ENCODE data around the gene COPA. TPM values are rescaled to one million over a fixed set of nuclear protein-coding genes. Genes with fewer than 3 reads are reported as not detected.
A peak's percentile ranks its signal among the peaks of the same experiment; 100 is the strongest.

The COPA gene
- total RNA-seq, 1 experiment from 2014 or later = 155 TPM

- no peaks in the 10 kb centered on the region for H3K9me3 ChIP-seq
- no peaks in the 10 kb centered on the region for H3K9me3 Mint-ChIP-seq (ENCODE audit: unreplicated experiment)
- H3K4me1 ChIP-seq = peaks cover 5% of the 10 kb centered on the region; the same call in 1 of the 2 replicates
- peaks cover 10% of the 10 kb centered on the region for H3K4me1 Mint-ChIP-seq (ENCODE audit: low read depth, unreplicated experiment)
- no peak overlapping the region for H3K27ac Mint-ChIP-seq (ENCODE audit: unreplicated experiment)
- DNase-seq = no peak
- no TSS peak for BruUV-seq (replicated peaks)
- no peaks in the 10 kb centered on the region for H3K27me3 Mint-ChIP-seq (ENCODE audit: insufficient read depth, unreplicated experiment)
- ChIA-PET CTCF (interaction anchor here (0.7 kb wide), 1 partner anchor 17 kb away, joined by 4 read pairs; no protein-coding TSS in a partner anchor), POLR2A (no interaction called here)
- no peaks in the 10 kb centered on the region for H3K27me3 ChIP-seq (replicated peaks; ENCODE audit: control insufficient read depth, insufficient read depth, low read length)
- no peak overlapping the region for H3K4me3 ChIP-seq (ENCODE audit: low read depth, low read length)
- no peak overlapping the region for H3K4me3 Mint-ChIP-seq (ENCODE audit: unreplicated experiment)
- H3K36me3 Mint-ChIP-seq (ENCODE audit: insufficient read depth, unreplicated experiment) = peaks cover 37% of the 10 kb centered on the region
- TF ChIP-seq CTCF (IDR thresholded peaks at IDR 0.05; ENCODE audit: insufficient read depth in 1 of 2, low read depth in 1 of 2, low read length in 1 of 2, severe bottlenecking in 1 of 2, unreplicated experiment in 1 of 2) = no peak
- intact Hi-C loops (cut with micrococcal nuclease; ENCODE audit: unreplicated experiment) = no loop called here
- no peaks in the 10 kb centered on the region for H3K36me3 ChIP-seq (ENCODE audit: control insufficient read depth, insufficient read depth, low read length)
These were observed 17.2 kb upstream of the COPA start for GRCh38 chr1:160360227-160360695.

DNA sequence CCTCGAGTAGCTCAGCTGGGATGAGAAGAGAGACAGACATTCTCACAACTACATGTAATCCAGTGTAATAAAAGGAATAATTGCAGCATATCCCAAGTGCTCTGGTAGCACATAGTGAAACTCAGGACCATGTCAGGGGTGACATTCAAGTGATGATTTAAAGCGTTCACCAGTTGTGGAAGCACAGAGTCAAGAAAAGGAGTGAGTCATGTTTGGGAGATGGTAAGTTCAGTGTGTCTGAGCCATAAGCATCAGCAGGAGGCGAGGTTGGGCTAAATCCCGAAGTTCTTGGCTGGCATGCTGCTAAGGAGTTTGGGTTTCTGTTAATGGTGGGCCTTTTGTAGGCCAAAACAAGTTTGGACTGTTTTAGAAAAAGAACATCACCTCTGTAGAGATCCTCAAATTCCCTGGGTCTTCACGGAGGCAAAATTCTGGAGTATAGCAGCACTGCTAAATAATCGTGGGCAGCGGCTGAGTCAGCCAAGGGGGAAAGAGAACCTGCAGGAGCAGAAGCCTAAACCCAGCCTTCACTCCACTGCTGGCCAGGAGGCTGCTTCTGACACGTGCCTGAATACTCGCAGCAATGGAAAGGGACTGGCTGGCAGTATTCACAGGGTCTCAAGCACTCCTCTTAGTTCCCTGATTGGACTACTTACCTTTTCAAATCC lies 16.6 kb upstream of the COPA start:
- H3K9me3 Mint-ChIP-seq (ENCODE audit: unreplicated experiment) = no peaks in the 10 kb centered on the region
- peaks cover 10% of the 10 kb centered on the region for H3K4me1 Mint-ChIP-seq (ENCODE audit: low read depth, unreplicated experiment)
- intact Hi-C loops (cut with micrococcal nuclease; ENCODE audit: unreplicated experiment) = no loop called here
- H3K27me3 Mint-ChIP-seq (ENCODE audit: insufficient read depth, unreplicated experiment) = no peaks in the 10 kb centered on the region
- ChIA-PET POLR2A (no interaction called here), CTCF (interaction anchor here (0.6 to 0.7 kb wide), 2 partner anchors 17 to 18 kb away, joined by 3 to 4 read pairs; no protein-coding TSS in a partner anchor)
- H3K4me3 Mint-ChIP-seq (ENCODE audit: unreplicated experiment) = no peak overlapping the region
- no peak overlapping the region for H3K4me3 ChIP-seq (ENCODE audit: low read depth, low read length)
- H3K36me3 Mint-ChIP-seq (ENCODE audit: insufficient read depth, unreplicated experiment) = peaks cover 37% of the 10 kb centered on the region
- BruUV-seq (replicated peaks) = no TSS peak
- peaks cover 5% of the 10 kb centered on the region; the same call in 1 of the 2 replicates for H3K4me1 ChIP-seq
- no peaks in the 10 kb centered on the region for H3K9me3 ChIP-seq
- H3K27me3 ChIP-seq (replicated peaks; ENCODE audit: control insufficient read depth, insufficient read depth, low read length) = no peaks in the 10 kb centered on the region
- no peak for DNase-seq
- H3K36me3 ChIP-seq (ENCODE audit: control insufficient read depth, insufficient read depth, low read length) = 0 out of 2 replicates have a peak, but pooled peaks cover 2% of the 10 kb centered on the region
- TF ChIP-seq CTCF (IDR thresholded peaks at IDR 0.05; ENCODE audit: insufficient read depth in 1 of 2, low read depth in 1 of 2, low read length in 1 of 2, severe bottlenecking in 1 of 2, unreplicated experiment in 1 of 2) = no peak
- H3K27ac Mint-ChIP-seq (ENCODE audit: unreplicated experiment) = no peak overlapping the region

DNA sequence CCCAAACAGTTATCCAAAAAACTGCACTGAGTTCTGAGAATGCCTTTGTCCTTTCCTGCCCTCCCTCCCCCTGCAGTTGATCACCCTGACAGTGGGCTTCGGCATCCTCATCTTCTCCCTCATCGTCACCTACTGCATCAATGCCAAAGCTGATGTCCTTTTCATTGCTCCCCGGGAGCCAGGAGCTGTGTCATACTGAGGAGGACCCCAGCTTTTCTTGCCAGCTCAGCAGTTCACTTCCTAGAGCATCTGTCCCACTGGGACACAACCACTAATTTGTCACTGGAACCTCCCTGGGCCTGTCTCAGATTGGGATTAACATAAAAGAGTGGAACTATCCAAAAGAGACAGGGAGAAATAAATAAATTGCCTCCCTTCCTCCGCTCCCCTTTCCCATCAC lies 15.0 kb upstream of the COPA start:
- ChIA-PET CTCF (no interaction called here), POLR2A (no interaction called here)
- TF ChIP-seq CTCF (IDR thresholded peaks at IDR 0.05; ENCODE audit: insufficient read depth in 1 of 2, low read depth in 1 of 2, low read length in 1 of 2, severe bottlenecking in 1 of 2, unreplicated experiment in 1 of 2) = no peak
- no peaks in the 10 kb centered on the region for H3K27me3 ChIP-seq (replicated peaks; ENCODE audit: control insufficient read depth, insufficient read depth, low read length)
- BruUV-seq (replicated peaks) = no TSS peak
- H3K4me3 ChIP-seq (ENCODE audit: low read depth, low read length) = no peak overlapping the region
- peaks cover 6% of the 10 kb centered on the region; the same call in 1 of the 2 replicates for H3K36me3 ChIP-seq (ENCODE audit: control insufficient read depth, insufficient read depth, low read length)
- H3K27ac Mint-ChIP-seq (ENCODE audit: unreplicated experiment) = peak overlapping the region; percentile 11
- H3K9me3 Mint-ChIP-seq (ENCODE audit: unreplicated experiment) = no peaks in the 10 kb centered on the region
- no peaks in the 10 kb centered on the region for H3K9me3 ChIP-seq
- no peaks in the 10 kb centered on the region for H3K27me3 Mint-ChIP-seq (ENCODE audit: insufficient read depth, unreplicated experiment)
- DNase-seq = no peak
- H3K4me3 Mint-ChIP-seq (ENCODE audit: unreplicated experiment) = no peak overlapping the region
- peaks cover 5% of the 10 kb centered on the region; the same call in 1 of the 2 replicates for H3K4me1 ChIP-seq
- peaks cover 10% of the 10 kb centered on the region for H3K4me1 Mint-ChIP-seq (ENCODE audit: low read depth, unreplicated experiment)
- H3K36me3 Mint-ChIP-seq (ENCODE audit: insufficient read depth, unreplicated experiment) = peaks cover 46% of the 10 kb centered on the region
- intact Hi-C loops (cut with micrococcal nuclease; ENCODE audit: unreplicated experiment) = no loop called here

Measured in Caco-2 (cell line).